ENCODE measurements around the gene UST. TPM values are rescaled to one million over a fixed set of nuclear protein-coding genes. Genes with fewer than 3 reads are reported as not detected.
A peak's percentile ranks its signal among the peaks of the same experiment; 100 is the strongest.
"Not testable (repeated sequence)": the region's sequence is repeated elsewhere in the genome, so short reads cannot be mapped to it uniquely, and the experiment has no call there.

The UST gene
- total RNA-seq, 1 experiment from 2014 or later, result 6.8 TPM

DNA sequence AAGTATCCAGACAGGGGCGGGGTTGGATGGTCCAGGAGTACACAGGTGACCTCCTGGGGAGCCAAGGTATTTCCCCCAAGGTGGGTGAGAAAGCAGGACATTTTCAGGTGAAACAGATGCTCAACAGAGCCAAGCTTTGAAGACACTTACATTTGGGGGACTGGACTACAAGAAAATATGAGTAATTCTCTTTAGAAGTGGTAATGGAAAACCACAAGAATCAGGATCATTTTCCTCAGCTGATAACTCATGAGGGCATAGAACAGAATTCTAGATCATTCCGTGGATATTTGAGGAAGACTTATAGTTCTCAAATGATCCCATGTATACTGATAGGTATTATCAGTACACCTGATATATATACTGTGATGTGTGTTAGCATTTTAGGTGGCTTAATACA is 89.9 kb downstream of the UST start:
- peak; percentile 31 for DNase-seq (ENCODE audit: low read depth)

DNA sequence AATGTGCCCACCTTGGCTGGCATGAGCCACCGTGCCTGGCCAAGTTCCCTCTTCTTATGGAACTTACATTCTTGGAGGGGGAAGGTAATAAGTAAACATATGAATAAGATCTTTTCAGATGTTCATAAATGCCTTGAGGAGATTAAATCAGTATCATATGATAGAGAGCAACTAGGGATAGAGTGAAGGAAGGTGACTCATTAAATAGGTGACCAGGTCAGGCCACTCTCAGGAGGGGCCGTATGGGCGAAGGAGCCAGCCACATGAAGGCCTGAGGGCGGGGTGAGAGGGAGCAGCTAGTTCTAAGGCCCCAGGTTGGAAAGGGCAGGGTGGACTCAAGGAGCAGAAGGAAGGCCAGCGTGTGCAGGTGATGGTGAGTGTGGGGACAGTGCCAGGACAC is 91.1 kb downstream of the UST start:
- no peak for DNase-seq (ENCODE audit: low read depth)

DNA sequence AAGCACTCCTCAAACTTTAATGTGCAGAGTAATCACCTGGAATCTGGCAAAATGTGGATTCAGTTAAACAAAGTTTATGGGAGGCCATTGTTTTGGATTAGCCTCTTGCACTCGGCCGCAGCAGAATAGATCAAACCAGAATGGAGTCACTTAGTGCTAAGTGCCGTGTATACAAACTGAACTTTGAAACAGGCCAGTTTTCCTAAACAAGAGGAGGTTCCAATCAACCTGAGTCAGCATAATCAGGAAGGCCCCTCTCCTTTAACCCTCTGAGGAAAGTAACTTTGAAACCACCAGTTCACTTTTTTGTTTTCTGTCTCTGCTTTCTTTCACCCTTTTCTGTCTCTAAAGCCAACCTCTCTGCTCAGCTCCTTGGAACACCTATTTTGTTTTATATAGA is 92.2 kb downstream of the UST start:
- no peak for DNase-seq (ENCODE audit: low read depth)

DNA sequence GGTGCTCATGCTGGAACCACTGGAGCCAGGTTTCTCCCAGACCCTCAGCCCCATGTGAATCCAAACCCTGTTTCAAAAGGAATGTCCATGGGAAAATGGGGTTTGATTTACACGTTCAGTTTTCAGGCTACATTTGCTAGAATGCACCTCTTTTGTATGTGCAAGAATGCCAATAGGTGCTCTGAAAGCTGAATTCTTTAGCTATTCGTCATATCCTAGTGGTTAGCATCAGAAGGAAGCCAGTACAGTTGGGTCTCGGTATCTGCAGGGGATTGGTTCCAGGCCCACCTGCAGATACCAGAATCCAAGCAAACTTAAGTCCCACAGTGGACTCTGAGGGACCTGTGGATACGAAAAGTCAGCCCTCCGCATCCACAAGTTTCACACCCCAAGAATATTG is 93.4 kb downstream of the UST start:
- no peak for DNase-seq (ENCODE audit: low read depth)

DNA sequence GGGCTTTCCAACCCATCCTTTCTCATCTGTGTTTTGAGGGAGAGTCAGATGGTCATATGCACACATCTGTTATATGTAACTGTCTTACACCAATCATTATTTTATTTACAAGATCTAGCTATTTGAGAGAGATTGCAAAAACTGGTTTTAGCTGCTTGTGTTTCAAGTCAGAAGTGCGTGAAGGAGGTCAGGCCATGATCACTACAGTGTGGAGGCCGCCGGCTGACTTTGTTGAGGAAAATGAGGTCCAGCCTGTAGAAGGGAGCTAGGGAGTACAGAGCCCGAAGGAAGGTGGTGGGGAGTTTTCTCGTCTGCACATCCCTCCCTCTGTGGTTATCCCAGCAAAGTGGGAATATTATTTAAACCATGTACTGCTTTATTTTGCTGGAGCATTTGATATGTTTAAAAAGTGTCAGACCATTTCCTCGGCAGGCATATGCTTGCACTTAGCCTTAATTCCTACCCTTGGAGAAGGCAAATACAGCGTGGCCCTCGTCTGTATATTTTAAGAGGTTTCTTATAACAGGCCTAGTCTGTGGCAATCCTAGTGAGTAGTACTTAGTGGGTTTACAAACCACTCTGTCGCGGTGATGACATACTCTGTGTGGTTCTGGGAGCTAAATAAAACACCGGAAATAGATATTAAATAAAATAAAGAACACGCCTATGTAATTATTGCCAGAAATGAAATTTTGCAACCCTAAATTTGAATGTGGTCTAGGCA is 95.6 kb downstream of the UST start:
- no peak for DNase-seq (ENCODE audit: low read depth)

DNA sequence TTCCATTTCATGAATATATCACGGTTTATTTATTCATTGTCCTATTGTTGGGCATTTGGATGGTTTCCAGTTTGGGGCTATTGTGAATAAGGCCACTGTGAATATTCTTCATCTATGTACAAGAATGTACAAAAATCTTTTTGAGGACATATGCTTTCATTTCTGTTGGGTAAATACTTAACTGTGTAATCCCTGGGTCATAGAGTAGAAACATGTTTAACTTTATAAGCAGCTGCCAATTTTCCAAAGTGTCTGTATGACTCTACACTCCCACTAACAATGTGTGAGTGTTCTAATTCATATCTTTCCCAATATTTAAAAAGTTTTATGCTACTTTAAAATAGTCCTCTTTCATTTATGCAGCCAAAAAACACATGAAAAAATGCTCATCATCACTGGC is 98.6 kb downstream of the UST start:
- DNase-seq (ENCODE audit: low read depth), result no peak

DNA sequence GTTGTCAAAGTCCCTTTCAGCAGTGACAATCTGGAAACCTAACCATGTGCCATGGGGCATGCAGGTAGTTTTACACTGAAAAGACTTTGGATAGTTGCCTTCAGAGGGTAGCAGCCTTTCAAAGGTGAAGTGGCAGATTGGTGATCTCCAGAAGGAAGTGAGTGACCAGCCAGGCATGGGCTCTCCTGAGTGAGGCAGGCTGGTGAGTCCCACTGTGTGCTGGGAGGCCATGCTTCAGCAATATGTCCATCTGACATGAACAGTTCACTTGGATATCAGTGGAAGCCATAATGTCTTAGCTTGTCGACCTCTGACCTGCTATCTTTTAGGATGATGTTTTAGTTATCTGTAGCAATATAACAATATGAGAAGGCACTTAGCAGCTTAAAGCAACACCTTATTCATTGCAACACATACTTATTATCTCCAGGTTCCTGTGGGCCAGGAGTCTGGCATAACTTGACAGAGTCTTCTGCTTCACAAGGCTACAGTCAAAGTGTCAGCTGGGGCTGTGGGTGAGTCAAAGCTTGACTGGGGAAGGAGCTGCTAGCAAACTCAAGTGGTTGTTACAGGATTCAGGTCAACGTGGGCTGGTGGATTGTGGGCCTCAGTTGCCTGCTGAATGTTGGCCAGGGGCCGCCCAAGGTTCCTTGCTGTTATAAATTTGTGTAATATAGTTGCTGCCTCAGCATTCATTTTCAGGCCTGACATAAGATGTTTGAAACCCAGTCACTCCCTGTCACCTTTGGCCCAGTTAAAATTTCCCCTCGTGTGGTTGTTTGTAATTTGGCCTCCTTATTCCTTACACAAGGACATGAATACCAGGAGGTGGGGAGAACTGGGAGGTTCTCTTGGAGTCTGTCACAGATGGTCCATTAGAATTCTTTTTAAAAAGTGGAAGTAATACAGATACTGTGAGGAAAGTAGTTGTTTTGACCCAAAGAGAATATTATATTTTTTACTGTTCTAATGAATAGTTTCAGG is 100.2 kb downstream of the UST start:
- no peak for DNase-seq (ENCODE audit: low read depth)

DNA sequence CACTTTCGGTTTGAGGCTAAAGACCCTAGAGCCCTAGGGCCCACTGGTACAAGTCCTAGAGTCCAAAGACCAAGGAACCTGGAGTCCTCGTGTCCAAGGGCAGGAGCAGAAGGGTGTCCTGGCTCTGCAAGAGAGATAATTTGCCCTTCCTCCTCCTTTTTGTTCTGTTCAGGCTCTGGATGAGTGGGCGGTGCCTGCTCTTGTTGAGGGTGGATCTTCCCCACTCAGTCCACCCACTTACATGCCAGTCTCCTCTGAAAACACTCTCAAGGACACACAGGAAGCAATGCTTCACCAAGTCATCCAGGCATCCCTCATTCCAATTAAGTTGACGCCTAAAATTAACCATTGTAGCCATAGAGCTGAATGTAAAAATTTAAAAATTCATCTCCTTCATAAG is 102.1 kb downstream of the UST start:
- no peak for DNase-seq (ENCODE audit: low read depth)

DNA sequence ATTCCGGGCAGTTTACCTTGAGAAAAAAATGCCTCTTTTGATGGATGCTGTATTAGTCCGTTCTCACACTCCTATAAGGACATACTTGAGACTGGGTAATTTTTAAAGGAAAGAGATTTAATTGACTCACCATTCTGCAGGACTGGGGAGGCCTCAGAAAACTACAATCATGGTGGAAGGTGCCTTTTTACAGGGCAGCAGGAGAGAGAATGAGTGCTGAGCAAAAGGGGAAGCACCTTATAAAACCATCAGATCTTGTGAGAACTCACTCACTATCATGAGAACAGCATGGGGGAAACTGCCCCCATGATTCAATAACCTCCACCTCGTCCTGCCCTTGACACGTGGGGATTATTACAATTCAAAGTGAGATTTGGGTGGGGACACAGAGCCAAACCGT is 102.6 kb downstream of the UST start:
- DNase-seq (ENCODE audit: low read depth), result not testable (repeated sequence)

DNA sequence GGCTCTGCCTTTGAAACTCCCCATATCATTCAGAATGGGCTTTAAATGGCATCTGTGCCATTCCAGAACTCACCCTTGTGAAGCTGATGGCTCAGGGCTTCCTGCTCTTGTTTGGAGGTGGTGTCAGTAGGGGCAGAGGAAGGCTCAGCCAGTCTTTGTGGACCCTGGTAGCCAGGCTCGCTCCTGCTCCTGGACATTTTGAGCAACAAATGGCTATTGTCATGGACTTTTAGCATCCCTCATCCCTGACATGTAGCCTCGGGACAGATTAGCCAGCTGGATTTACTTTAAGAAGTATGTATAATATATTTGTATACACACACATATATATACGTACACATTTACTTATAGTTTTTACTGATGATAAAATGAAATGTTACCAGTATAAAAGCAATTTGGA is 104.1 kb downstream of the UST start:
- no peak for DNase-seq (ENCODE audit: low read depth)

DNA sequence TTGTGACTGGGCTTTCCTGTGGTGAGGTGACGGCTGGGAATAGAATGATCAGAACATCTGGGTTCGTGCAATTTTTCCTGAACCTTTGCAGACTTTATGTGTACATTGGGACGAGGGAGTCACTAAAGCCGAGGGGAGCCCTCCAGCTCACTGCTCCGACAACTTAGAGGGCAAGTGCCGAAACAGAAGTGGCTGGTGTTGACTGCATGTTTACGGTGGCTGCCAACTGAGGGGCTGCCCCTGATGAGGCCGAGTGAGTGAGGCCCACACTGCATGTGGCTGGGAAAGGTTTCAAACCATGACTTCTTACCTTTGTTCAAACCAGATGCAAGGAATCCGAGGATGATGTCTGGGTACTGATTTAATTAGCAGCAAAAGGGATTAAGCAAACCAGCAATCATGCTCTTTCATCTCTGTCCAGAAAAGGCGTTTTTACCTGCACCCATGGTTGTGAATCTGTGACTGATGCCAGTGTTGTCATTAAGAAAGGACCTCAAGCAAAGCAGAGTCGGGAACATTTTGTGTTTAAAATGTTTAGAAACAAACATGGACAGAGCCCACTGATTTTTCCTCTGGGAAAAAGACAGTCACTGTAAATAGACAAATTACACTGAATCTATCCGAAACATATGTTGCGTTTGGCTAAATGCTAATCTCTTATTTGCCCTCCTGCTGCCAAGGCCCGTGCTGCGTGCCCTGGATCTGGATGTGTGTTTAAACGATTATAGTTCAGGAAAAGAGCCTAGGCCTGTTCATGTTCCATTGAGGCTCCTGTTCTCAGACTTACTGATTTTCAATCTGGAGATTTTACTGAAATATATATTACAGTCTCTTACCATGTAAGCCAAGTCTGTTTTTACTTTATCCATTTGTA is 105.1 kb downstream of the UST start:
- no peak for DNase-seq (ENCODE audit: low read depth)

DNA sequence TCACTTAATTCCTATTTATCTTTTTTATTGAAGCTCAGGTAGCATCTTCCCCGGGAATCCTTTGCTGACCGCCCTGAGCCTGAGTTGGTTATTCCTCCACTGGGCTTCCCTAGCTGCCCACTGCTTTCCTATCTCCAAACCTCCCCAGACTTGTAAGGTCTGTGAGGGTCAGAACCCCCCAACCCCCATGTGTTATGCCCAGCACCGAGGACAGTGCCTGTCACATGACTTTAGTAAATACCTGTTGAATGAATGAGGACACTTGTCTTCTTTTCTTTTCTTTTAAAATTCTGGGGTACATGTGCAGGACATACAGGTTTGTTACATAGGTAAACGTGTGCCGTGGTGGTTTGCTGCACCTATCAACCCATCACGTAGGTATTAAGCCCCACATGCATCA is 105.9 kb downstream of the UST start:
- DNase-seq (ENCODE audit: low read depth), result no peak

DNA sequence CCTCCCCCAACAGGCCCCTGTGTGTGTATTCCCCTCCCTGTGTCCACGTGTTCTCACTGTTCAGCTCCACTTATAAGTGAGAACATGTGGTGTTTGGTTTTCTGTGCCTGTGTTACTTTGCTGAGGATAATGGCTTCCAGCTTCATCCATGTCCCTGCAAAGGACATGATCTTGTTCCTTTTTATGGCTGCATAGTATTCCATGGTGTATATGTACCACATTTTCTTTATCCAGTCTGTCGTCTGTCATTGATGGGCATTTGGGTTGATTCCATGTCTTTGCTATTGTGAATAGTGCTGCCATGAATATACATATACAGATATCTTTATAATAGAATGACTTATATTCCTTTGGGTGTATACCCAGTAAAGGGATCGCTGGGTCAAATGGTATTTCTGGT is 106.3 kb downstream of the UST start:
- not testable (repeated sequence) for DNase-seq (ENCODE audit: low read depth)

DNA sequence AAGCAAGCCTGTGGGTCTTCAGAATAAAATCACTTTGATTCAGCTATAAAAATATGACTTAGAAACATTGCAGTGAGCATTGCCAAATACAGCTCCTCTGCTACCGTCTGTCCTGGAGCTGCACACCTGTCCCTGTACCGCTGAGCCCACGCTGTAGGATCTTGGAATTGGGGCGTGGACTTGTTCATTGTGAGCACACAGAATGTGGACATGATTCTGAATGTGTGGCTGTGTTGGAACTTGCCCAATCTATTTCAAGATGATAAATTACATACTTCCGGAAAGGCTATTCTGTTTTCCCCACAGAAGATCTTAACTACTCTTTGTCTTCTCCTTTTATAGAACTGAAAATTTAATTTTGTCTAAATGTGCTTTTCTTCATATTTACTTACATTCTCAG is 107.3 kb downstream of the UST start:
- DNase-seq (ENCODE audit: low read depth), result no peak

DNA sequence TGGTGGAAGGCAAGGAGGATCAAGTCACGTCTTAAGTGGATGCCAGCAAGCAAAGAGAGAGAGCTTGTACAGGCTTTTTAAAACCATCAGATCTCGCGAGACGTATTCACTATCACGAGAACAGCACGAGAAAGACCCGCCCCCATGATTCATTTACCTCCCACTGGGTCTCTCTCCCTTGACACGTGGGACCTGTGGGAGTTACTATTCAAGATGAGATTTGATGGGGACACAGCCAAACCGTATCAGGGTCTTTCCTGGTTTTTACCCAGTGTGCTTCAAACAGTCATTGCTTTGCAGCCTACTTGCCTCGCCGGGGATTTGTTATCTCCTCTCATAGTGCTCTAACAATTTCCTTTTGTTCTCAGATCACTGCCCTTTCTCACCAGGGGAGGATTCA is 108.2 kb downstream of the UST start:
- no peak for DNase-seq (ENCODE audit: low read depth)

DNA sequence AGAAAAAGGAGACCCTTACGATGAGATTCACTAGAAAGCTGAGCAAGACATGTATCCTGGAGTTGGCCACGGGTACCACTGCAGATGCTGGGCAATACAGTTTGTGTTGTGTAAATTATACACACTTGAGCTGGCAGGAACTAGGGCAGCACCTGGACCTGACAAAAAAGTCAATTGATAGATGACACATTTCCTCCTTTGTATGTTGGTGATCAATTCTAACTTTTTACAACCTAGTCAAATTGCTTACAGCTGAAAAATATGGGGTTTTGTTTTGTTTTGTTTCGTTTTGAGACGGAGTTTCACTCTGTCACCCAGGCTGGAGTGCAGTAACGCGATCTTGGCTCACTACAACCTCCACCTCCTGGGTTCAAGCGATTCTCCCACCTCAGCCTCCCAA is 108.9 kb downstream of the UST start:
- no peak for DNase-seq (ENCODE audit: low read depth)

DNA sequence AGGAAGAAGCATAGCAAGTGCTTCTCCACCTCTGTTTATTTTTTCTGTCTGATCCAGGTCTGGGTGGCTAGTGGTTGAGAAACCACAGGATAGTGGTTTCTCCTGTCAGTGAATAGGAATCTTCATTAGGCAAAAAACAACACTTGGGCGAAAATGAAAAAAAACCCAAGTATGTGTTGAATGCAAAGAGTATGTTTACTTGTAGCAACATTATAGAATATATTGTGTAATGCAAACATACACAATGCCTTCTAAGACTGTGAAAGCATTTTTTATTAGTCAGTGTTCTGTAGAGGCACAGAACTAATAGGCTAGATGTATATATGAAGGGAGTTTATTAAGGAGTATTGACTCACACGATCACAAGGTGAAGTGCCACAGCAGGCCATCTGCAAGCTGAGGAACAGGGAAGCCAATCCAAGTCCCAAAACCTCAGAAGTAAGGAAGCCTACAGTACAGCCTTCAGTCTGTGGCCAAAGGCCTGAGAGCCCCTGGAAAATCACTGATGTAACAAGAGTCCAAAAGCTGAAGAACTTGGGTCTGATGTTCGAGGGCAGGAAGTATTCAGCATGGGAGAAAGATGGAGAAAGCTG is 111.1 kb downstream of the UST start:
- DNase-seq (ENCODE audit: low read depth), result peak; percentile 82

DNA sequence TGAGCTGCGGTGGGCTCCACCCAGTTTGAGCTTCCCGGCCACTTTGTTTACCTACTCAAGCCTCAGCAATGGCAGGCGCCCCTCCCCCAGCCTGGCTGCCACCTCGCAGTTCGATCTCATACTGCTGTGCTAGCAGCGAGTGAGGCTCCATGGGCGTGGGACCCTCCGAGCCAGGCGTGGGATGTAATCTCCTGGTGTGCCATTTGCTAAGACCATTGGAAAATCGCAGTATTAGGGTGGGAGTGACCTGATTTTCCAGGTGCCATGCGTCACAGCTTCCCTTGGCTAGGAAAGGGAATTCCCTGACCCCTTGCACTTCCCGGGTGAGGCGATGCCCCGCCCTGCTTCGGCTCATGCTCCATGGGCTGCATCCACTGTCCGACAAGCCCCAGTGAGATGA is 117.3 kb downstream of the UST start:
- DNase-seq (ENCODE audit: low read depth), result not testable (repeated sequence)

DNA sequence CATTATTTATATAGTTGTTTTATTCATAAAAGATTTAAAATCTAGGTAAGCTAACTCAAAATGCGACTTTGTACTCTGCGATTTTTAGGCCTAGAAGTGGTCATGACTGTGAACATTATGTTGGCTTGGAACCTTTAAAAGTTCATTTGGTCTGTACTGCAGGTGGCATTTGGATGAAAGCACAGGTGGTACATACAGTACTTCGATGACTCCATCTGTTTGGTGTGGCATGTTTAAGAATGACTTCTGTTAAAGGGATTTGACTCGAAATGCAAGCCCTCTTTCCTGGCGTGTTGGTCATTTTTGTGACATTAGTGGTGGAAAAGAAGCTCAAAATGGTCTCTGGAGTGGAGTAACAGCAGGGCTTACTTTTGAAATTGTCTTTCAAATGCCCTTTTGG is 118.1 kb downstream of the UST start:
- DNase-seq (ENCODE audit: low read depth), result no peak

DNA sequence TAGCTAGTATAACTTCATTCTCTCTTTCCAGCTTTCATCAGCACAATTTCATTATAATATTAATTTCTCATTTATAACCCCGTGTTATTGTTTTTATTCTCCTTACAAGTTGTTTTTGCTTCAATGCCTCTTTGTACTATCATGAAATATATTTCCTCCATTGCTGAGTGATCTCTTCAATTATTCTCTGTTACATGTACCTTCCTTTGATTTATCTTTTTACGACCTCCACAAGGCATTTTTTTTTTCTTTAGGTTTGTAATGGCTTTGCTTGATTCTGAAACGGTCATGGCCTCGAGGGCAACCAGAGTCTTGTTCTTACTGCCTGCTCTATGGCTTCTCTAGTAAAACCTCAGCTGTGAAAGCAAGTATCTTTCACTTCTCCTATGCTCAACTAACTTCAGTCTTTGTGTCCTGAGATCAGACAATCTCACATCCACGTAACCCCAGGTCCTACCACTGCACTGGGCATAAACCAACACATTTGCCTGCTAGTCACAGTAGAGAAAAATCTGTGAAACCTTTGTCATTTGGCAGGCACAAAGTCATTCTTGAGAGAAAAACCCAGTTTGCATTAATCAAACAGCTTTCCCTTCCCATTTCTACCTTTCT is 119.9 kb downstream of the UST start:
- no peak for DNase-seq (ENCODE audit: low read depth)

DNA sequence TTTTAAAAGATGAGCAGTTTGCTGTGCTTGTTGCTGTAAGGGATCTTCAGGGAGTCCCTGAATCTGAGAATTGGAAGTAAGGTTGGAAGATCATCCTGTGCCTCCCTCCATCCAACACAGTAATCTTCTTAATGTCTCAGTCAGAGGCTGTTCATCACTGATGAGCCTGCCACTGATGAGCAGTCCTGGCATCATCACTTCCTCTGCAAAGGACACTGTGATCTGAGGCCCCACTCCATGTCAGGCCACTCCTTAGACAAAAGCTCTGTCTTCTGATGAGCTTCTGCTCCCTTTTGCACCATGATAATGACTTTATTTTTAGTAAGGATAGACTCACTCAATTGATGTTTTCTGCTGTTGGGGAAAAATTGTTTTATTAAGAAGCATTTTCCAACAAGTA is 121.0 kb downstream of the UST start:
- peak; percentile 57 for DNase-seq (ENCODE audit: low read depth)

Measured in RPMI7951 (cell line).